Fibroblast of mammary gland (primary cell): Measurements from ENCODE around the gene USP47.
A peak's percentile ranks its signal among the peaks of the same experiment; 100 is the strongest.

Experiments used
- DNase-seq: peaks from one replicate; pipeline ENCODE4 v3.0.0-alpha.2; 2010; ENCODE audit warnings: low read depth
- H3K4me3 ChIP-seq: 2 replicates; pipeline ENCODE4 v1.5.1; 2011; ENCODE audit warnings: low read depth, mild to moderate bottlenecking, low read length, moderate library complexity; ENCODE audit not compliant: control insufficient read depth
- TF ChIP-seq, protein P1 (sequence below): conservative IDR thresholded peaks from 2 replicates; pipeline ENCODE4 v1.5.1; 2011; ENCODE audit warnings: low read depth, low read length, inconsistent platforms; ENCODE audit not compliant: control insufficient read depth, insufficient read depth

The USP47 gene

GRCh38 chr11:11880179-11880578 is 38.4 kb downstream of the USP47 start:
- no peak for DNase-seq

DNA sequence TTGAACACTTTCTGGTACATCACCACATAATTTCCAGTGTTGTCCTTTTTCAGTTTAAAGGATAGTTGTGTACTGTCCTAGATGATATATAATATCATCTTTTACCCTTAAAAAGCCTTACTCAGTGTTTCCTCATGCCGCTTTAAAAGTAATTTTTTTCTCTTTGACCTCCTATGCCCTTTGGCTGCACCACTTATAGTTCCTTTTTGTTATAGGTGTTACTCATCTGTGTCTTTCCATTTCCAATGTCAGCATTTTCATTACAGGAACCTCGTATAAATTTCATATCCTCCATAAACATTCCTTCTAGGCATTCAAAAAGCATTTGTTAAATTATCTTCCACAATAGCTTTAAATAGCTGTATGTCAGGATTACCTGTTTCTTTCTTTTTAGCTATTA is 40.8 kb downstream of the USP47 start:
- no peak overlapping the region for H3K4me3 ChIP-seq
- TF ChIP-seq, protein P1, sequence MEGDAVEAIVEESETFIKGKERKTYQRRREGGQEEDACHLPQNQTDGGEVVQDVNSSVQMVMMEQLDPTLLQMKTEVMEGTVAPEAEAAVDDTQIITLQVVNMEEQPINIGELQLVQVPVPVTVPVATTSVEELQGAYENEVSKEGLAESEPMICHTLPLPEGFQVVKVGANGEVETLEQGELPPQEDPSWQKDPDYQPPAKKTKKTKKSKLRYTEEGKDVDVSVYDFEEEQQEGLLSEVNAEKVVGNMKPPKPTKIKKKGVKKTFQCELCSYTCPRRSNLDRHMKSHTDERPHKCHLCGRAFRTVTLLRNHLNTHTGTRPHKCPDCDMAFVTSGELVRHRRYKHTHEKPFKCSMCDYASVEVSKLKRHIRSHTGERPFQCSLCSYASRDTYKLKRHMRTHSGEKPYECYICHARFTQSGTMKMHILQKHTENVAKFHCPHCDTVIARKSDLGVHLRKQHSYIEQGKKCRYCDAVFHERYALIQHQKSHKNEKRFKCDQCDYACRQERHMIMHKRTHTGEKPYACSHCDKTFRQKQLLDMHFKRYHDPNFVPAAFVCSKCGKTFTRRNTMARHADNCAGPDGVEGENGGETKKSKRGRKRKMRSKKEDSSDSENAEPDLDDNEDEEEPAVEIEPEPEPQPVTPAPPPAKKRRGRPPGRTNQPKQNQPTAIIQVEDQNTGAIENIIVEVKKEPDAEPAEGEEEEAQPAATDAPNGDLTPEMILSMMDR, result no peak
- no peak for DNase-seq

More at GRCh38 chr11:11880179-11880578, 38.4 kb downstream of the USP47 start:
- H3K4me3 ChIP-seq, result no peak overlapping the region
- TF ChIP-seq, protein P1, result no peak

GRCh38 chr11:11884351-11884750 is 42.6 kb downstream of the USP47 start:
- no peak overlapping the region for H3K4me3 ChIP-seq
- TF ChIP-seq, protein P1, result no peak
- no peak for DNase-seq

DNA sequence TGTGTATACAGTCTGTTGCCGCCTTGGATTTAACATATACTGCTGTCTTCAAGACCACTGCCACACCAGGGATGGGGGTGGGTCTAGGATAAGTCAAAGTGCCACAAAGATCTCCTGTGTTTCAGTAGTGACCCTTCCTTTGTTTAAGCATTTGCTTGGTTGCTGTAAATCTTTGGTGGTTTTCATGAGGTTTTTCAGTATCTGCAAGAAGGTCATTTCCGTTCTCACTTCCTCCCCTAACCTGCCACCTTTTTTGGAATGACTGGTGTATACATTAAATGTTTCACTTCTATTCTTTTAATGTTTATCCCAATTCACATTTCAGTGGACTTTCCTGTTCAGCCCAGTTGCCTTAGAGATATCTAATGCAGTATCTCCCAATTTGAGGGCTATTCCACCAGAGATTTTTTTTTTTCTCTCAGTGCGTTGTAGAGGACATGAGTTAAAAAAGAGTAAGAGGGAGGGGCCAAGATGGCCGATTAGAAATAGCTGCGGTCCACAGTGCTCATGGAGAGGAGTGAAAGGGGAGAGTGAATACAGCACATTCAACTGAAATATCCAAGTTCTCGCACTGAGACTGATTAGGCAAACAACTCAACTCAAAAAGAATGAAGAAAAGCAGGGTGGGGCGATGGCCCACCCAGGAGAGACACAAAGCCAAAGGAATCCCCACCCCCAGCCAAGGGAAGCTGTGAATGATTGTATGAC is 43.2 kb downstream of the USP47 start:
- TF ChIP-seq, protein P1, result no peak
- DNase-seq, result no peak

GRCh38 chr11:11894486-11894885 is 52.7 kb downstream of the USP47 start:
- no peak overlapping the region for H3K4me3 ChIP-seq
- DNase-seq, result no peak
- TF ChIP-seq, protein P1, result no peak

More for the DNA sequence above, 43.2 kb downstream of the USP47 start:
- H3K4me3 ChIP-seq, result no peak overlapping the region

GRCh38 chr11:11895672-11896071 is 53.9 kb downstream of the USP47 start:
- H3K4me3 ChIP-seq, result no peak overlapping the region
- DNase-seq, result peak; percentile 23
- TF ChIP-seq, protein P1, result peak; percentile 22
